22Rv1 (cell line): Measurements from ENCODE around the gene ESPL1.
A peak's percentile ranks its signal among the peaks of the same experiment; 100 is the strongest.

ENCODE experiments used
- H3K27ac ChIP-seq: fragments of 450-650 bp; 2 replicates; pipeline ENCODE4 v1.5.1; 2017
- ZFX ChIP-seq: fragments of 450-650 bp; IDR thresholded peaks from 2 replicates; pipeline ENCODE4 v1.6.1; 2017; ENCODE audit warnings: antibody characterized with exemption, borderline replicate concordance
- TF ChIP-seq, protein P1 (sequence below): fragments of 450-650 bp; IDR thresholded peaks from 2 replicates; pipeline ENCODE4 v1.5.1; 2017; ENCODE audit warnings: mild to moderate bottlenecking

ESPL1 gene

DNA sequence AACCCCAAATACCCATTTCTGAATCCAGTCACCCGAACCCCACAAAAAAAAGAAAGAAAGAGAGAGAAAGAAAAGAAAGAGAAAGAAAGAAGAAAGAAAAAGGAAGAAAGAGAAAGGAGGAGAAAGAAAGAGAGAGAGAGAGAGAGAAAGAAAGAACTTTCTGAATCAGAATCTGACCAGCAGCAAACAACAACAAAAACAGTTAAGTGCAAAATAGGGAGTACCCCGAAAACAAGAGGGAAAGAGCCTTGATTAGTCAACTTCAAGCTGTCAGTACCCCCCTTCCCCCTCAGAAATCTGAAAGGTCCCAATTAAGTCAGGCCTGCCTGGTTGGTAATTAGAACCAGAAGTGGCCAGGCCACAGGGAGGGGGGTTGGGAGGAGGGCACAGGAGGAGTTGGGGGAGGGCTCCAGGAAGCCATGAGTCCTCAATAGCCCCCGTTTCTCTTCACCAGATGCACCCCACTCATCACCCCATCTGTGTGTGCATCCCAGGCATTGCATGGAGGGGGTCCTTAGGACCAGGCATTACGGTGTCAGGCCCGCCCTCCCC lies 45.9 kb upstream of the ESPL1 start:
- peak overlapping the region; percentile 98 for H3K27ac ChIP-seq
- TF ChIP-seq, protein P1, sequence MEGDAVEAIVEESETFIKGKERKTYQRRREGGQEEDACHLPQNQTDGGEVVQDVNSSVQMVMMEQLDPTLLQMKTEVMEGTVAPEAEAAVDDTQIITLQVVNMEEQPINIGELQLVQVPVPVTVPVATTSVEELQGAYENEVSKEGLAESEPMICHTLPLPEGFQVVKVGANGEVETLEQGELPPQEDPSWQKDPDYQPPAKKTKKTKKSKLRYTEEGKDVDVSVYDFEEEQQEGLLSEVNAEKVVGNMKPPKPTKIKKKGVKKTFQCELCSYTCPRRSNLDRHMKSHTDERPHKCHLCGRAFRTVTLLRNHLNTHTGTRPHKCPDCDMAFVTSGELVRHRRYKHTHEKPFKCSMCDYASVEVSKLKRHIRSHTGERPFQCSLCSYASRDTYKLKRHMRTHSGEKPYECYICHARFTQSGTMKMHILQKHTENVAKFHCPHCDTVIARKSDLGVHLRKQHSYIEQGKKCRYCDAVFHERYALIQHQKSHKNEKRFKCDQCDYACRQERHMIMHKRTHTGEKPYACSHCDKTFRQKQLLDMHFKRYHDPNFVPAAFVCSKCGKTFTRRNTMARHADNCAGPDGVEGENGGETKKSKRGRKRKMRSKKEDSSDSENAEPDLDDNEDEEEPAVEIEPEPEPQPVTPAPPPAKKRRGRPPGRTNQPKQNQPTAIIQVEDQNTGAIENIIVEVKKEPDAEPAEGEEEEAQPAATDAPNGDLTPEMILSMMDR = no peak
- no peak for TF ChIP-seq ZFX

DNA sequence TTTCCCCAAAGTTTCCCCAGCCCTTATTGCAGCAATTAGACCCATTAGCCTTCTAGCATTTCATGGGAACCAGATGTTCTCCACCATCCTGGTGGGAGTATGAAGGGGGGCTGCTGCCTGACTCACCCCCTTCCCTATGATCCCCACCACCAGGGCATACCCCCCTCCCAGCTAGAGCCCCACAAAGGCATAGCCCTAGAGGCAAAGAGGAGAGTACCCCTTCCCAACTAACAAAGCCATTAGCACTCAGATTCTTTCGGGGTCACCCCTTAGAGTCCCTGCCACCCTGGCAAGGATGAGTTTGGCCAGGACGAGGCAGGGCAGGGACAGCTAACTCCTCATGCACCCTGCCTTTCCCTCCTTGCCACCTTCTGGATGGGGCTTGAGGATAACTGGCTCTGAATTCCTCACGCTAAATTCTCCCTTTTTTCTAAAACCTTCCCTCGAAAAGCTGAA lies 45.3 kb upstream of the ESPL1 start:
- no peak for TF ChIP-seq ZFX
- TF ChIP-seq, protein P1 = no peak
- peak overlapping the region; percentile 98 for H3K27ac ChIP-seq

DNA sequence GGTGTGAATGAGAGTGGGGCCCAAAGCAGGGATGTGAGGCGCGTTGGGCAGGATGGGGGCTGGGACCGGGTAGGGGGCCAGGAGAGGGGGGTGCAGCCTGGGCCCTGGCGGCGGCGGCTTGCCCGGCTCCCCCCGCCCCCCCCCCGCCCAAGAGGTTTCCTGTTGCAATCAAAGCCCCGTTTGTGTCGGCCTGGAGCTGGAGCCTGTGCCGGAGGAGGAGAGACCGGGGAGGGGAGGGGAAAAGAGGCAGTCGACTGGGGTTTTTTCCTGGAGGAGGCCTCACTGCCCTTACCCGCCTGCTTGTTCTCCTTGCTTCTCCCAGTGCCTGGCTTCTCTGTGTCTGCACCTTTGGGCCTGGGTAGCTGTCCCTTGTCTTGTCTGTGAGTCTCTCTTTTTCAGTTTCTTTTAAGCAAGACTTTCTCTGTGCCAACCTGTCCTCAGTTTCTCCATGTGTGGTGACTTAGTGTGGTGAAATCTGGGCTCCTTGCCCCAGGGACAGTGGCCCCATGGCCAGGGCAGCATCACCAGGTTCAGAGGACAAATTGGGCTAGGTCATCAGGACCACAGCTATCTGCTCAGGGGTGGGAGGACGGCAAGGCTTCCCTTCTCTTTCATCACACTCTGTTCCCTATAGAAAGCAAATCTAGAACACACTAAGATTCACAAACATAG lies 44.6 kb upstream of the ESPL1 start:
- H3K27ac ChIP-seq = peak overlapping the region; percentile 98
- TF ChIP-seq, protein P1 = no peak
- TF ChIP-seq ZFX = no peak

DNA sequence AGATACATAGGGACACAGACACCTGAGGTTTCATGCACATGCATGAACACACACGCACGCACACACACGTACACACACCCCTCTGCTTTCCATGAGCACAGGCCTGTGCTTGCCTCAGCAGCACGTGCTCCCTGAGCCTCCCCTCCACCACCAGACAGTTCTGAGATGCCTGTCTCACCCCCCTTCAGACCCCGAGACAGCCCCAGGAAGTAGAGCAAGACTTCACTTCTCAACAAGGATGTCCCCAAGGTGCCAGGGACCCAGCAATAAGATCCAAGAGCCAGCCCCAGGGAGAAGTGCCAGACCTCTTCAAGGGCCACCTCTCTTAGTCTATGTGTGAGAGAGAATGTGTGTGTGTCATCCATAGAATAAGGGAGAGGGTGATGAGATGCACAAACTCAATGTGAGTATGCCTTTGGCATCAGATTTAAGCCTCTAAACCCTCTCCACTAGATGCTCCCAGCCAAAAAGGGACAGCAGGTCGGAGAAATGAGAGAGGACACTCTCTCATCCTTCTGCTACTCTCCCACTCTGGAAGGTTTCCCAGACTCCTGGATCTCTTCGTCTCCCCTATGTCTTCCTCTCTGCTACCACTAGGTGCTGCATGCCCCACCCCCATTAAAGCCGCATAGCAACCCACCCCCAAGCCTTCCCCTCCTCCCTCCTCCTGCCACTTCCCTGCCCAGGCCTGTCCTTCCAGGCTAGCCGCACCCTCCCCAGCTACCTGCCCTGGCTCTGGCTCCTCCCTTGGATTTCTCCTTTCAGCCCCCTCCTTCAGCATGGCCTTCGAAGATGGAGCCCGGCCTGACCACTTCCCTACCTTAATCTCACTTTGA lies 43.8 kb upstream of the ESPL1 start:
- no peak for TF ChIP-seq ZFX
- TF ChIP-seq, protein P1 = peak; percentile 13; the same call in 1 of the 2 replicates
- peak overlapping the region; percentile 98 for H3K27ac ChIP-seq

DNA sequence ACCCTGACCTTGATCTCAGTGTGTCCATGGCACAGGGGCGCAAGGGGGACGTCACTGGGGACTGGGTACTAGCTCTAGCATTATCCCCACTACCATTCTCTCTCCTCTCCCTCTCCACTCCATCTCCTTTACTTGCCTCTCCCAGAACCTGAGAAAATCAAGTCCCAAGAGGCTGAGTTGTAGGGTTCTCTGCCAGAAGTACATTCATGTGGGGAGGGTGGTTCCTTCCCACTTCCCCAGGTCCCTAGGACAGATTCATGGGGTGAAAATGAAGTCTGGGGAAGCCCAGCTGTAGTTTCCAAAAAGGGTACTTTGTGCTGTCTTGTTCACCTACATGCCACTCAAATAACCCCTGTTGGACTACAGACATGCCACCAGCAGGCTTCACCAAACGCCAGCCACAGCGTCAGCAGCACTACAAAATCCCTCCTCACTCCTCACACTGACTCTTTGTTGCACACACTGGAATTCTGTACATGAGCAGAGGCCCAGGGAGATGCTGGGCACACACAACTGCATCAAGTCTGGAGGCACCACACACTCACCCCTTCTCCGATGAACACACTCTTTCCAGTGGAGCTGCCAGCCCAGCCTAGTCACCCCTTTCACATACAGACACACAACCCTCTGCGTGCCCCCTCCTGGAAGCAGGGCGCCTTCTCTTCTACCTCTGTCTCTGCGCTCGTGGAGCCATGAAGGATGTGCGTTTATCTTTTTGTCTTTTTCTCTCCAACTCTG lies 43.0 kb upstream of the ESPL1 start:
- TF ChIP-seq, protein P1 = no peak
- no peak for TF ChIP-seq ZFX
- H3K27ac ChIP-seq = peak overlapping the region; percentile 98

DNA sequence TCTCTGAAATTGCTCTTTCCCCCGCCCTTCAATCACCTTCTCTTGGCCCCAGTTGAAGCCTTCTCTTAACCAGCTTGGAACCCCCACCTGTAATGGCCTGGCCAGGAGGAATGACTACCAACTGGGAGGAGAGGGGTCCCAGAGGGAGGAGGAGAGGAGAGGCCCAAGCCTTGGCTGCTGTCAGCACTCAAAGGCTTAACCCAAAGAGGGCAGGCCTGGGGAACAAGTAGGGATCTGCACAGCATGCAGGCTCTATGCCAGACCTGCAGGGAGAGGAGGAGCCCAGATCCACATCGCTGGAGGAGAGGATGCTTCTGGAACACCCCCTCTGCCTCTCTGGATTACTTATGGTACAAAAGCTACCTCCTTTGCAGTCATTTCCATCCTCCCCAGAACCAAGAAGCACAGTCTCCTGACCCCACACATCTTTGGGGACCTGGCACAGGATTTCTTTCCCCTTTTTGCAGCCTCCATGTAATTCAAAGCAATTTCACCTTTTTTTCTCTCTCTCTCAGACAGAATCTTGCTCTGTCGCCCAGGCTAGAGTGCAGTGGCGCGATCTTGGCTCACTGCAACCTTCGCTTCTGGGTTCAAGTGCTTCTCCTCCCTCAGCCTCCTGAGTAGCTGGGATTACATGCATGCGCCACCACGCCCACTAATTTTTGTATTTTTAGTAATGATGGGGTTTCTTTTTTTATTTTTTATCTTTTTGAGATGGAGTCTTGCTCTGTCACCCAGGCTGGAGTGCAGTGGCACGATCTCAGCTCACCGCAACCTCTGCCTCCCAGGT lies 42.3 kb upstream of the ESPL1 start:
- H3K27ac ChIP-seq = 0 out of 2 replicates have a peak overlapping the region, but pooled peaks have one; percentile 98
- no peak for TF ChIP-seq ZFX
- TF ChIP-seq, protein P1 = no peak
